Endothelial cell of umbilical vein (primary cell): ENCODE results near the gene TMEM178A.

ENCODE experiments used
- CTCF ChIP-seq, 2 donors: IDR thresholded peaks; 1 replicate in 1 of 2; 2 replicates in 1 of 2; pipeline ENCODE4 v1.5.1; 2011; ENCODE audit warnings: low read length in 2 of 2, mild to moderate bottlenecking in 2 of 2, moderate library complexity in 2 of 2, control low read depth in 1 of 2, inconsistent platforms in 1 of 2, low read depth in 1 of 2; ENCODE audit not compliant: insufficient read depth in 1 of 2; ENCODE audit errors: extremely low read depth in 1 of 2
- EZH2 ChIP-seq: IDR thresholded peaks from 2 replicates; pipeline ENCODE4 v1.6.1; 2012; ENCODE audit warnings: borderline replicate concordance, low read depth, mild to moderate bottlenecking, moderate library complexity, low read length, inconsistent platforms; ENCODE audit not compliant: severe bottlenecking
- FOS ChIP-seq: IDR thresholded peaks from 2 replicates; pipeline ENCODE4 v1.6.1; 2011; ENCODE audit warnings: mild to moderate bottlenecking, low read length, moderate library complexity, borderline replicate concordance; ENCODE audit not compliant: insufficient read depth
- POLR2A ChIP-seq: IDR thresholded peaks from 2 replicates; pipeline ENCODE4 v1.6.1; 2012; ENCODE audit warnings: low read depth, mild to moderate bottlenecking, control low read depth, low read length
- POLR2AphosphoS5 ChIP-seq: IDR thresholded peaks from 2 replicates; pipeline ENCODE4 v1.6.1; 2012; ENCODE audit warnings: low read depth, mild to moderate bottlenecking, control low read depth, low read length, moderate library complexity; ENCODE audit not compliant: insufficient read depth
- TF ChIP-seq, protein P1 (sequence below): IDR thresholded peaks from 2 replicates; pipeline ENCODE4 v1.6.1; 2011; ENCODE audit not compliant: insufficient read depth, insufficient read length

GRCh38 chr2:39708003-39708402 is 42.3 kb downstream of the TMEM178A start:
- TF ChIP-seq CTCF (IDR thresholded peaks at IDR 0.05; ENCODE audit: extremely low read depth in 1 of 2, insufficient read depth in 1 of 2, low read depth in 1 of 2, low read length in 2 of 2) (no peak), EZH2 (no peak), POLR2A (no peak), FOS (no peak), POLR2AphosphoS5 (no peak)
- TF ChIP-seq, protein P1, sequence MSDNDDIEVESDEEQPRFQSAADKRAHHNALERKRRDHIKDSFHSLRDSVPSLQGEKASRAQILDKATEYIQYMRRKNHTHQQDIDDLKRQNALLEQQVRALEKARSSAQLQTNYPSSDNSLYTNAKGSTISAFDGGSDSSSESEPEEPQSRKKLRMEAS, result no peak
